GM23248 (cell line): ENCODE measurements around the gene HOXD13. TPM values are rescaled to one million over a fixed set of nuclear protein-coding genes. Genes with fewer than 3 reads are reported as not detected.

Experiments used
- DNase-seq: peaks from one replicate; pipeline ENCODE4 v3.0.0-alpha.2; 2015
- H2AFZ ChIP-seq: fragments of 200-600 bp; sonication (generic); 2 replicates; pipeline ENCODE4 v1.6.1; 2016; ENCODE audit warnings: antibody characterized with exemption
- H3F3A ChIP-seq: fragments of 200-600 bp; sonication (generic); 2 replicates; pipeline ENCODE4 v1.6.1; 2016; ENCODE audit warnings: mild to moderate bottlenecking, antibody characterized with exemption, mixed run types; ENCODE audit not compliant: insufficient read depth
- H3K27ac ChIP-seq: fragments of 200-600 bp; sonication (generic); 2 replicates; pipeline ENCODE4 v1.5.1; 2016; ENCODE audit warnings: mild to moderate bottlenecking
- H3K27me3 ChIP-seq: fragments of 200-600 bp; sonication (generic); replicated peaks from 2 replicates; pipeline ENCODE4 v1.6.1; 2016; ENCODE audit warnings: mild to moderate bottlenecking; ENCODE audit not compliant: insufficient read depth
- H3K36me3 ChIP-seq: fragments of 200-600 bp; sonication (generic); 2 replicates; pipeline ENCODE4 v1.6.1; 2016; ENCODE audit warnings: low read depth, mild to moderate bottlenecking
- H3K4me1 ChIP-seq: fragments of 200-600 bp; sonication (generic); 2 replicates; pipeline ENCODE4 v1.6.1; 2016; ENCODE audit warnings: mild to moderate bottlenecking; ENCODE audit not compliant: insufficient read depth
- H3K4me2 ChIP-seq: fragments of 200-600 bp; sonication (generic); one replicate; pipeline ENCODE4 v1.6.1; 2016; ENCODE audit warnings: mild to moderate bottlenecking; ENCODE audit not compliant: unreplicated experiment
- H3K4me3 ChIP-seq: fragments of 200-600 bp; sonication (generic); 2 replicates; pipeline ENCODE4 v1.5.1; 2016; ENCODE audit warnings: mild to moderate bottlenecking
- H3K79me2 ChIP-seq: fragments of 200-600 bp; sonication (generic); 2 replicates; pipeline ENCODE4 v1.6.1; 2016; ENCODE audit warnings: mild to moderate bottlenecking; ENCODE audit not compliant: insufficient read depth
- H3K9ac ChIP-seq: fragments of 200-600 bp; sonication (generic); 2 replicates; pipeline ENCODE4 v1.6.1; 2016; ENCODE audit warnings: mild to moderate bottlenecking
- H3K9me2 ChIP-seq: fragments of 200-600 bp; sonication (generic); 2 replicates; pipeline ENCODE4 v1.6.1; 2016; ENCODE audit warnings: mixed run types, mild to moderate bottlenecking, moderate library complexity; ENCODE audit not compliant: insufficient read depth
- H3K9me3 ChIP-seq: fragments of 200-600 bp; sonication (generic); one replicate; pipeline ENCODE4 v1.6.1; 2017; ENCODE audit warnings: low read depth
- H4K20me1 ChIP-seq: fragments of 200-600 bp; sonication (generic); 2 replicates; pipeline ENCODE4 v1.6.0; 2016; ENCODE audit not compliant: insufficient read depth
- EZH2 ChIP-seq: fragments of 200-600 bp; sonication (generic); IDR thresholded peaks from 2 replicates; pipeline ENCODE4 v1.6.1; 2018; ENCODE audit warnings: antibody characterized with exemption, mild to moderate bottlenecking; ENCODE audit not compliant: insufficient read depth, poor library complexity, severe bottlenecking
- EZH2phosphoT487 ChIP-seq: fragments of 200-600 bp; sonication (generic); IDR thresholded peaks from 2 replicates; pipeline ENCODE4 v1.6.1; 2018; ENCODE audit warnings: antibody characterized with exemption, moderate library complexity, mild to moderate bottlenecking, low read depth; ENCODE audit not compliant: insufficient read depth
- WGBS, 2 experiments: methylation state at CpG; one replicate each; pipeline ENCODE4 v1.1.6; 2015 to 2017; ENCODE audit warnings: low lambda C conversion rate in 2 of 2, low coverage in 1 of 2; ENCODE audit errors: missing lambda C conversion rate in 2 of 2; 5-methylcytosine and 5-hydroxymethylcytosine counted together
- in situ Hi-C: fragments of 300-500 bp; cut with MboI; formaldehyde crosslinking; loops from 2 replicates; pipeline ENCODE4 v1.15.0; 2020
- polyA plus RNA-seq: library from polyadenylated mRNA; unstranded; fragments of >200 nt; fragmentation: Nextera tagmentation; extraction: Ambion mirVana; gene quantifications from 2 replicates; pipeline ENCODE4 v1.2.1, GENCODE V29; 2016
- total RNA-seq: library from RNA; depleted of rRNA; stranded (reverse); fragments of >200 nt; shearing (Covaris generic); gene quantifications from 2 replicates; pipeline ENCODE4 v1.2.3, GENCODE V29; 2014

The HOXD13 gene
- total and polyA plus RNA-seq, 2 experiments from 2014 or later = 2.4 to 3.8 TPM

GRCh38 chr2:176130957-176131847, 38.7 kb downstream of the HOXD13 start:
- Histone ChIP-seq H2AFZ (peak overlapping the region; percentile 22; the same call in 1 of the 2 replicates), H3F3A (peaks cover 63% of the 10 kb centered on the region), H3K9me3 (no peaks in the 10 kb centered on the region), H3K27me3 (no peaks in the 10 kb centered on the region), H3K4me3 (peak overlapping the region; percentile 90), H3K9ac (peak overlapping the region; percentile 97), H3K4me1 (peaks cover 42% of the 10 kb centered on the region), H3K27ac (peak overlapping the region; percentile 97), H3K9me2 (no peaks in the 10 kb centered on the region), H3K4me2 (peak overlapping the region; percentile 100), H3K79me2 (peaks cover 80% of the 10 kb centered on the region), H3K36me3 (no peaks in the 10 kb centered on the region), H4K20me1 (no peaks in the 10 kb centered on the region)
- TF ChIP-seq EZH2phosphoT487 (no peak), EZH2 (no peak)
- peak; percentile 42 for DNase-seq
- 2% methylated on average over 15 of the region's 15 CpGs for WGBS, 2 experiments
- in situ Hi-C loops = no loop called here

GRCh38 chr2:176131848-176132158, 39.3 kb downstream of the HOXD13 start:
- peaks cover 57% of the 10 kb centered on the region for H3F3A ChIP-seq
- H3K4me1 ChIP-seq = peaks cover 36% of the 10 kb centered on the region
- peak overlapping the region; percentile 100 for H3K4me2 ChIP-seq
- H3K27ac ChIP-seq = peak overlapping the region; percentile 97
- H3K79me2 ChIP-seq = peaks cover 86% of the 10 kb centered on the region
- no peaks in the 10 kb centered on the region for H3K27me3 ChIP-seq
- H4K20me1 ChIP-seq = no peaks in the 10 kb centered on the region
- 0% methylated on average over 4 of the region's 4 CpGs for WGBS, 2 experiments
- H2AFZ ChIP-seq = no peak overlapping the region
- peak overlapping the region; percentile 97 for H3K9ac ChIP-seq
- no peaks in the 10 kb centered on the region for H3K9me3 ChIP-seq
- no peak for TF ChIP-seq EZH2phosphoT487
- TF ChIP-seq EZH2 = no peak
- in situ Hi-C loops = no loop called here
- no peaks in the 10 kb centered on the region for H3K9me2 ChIP-seq
- H3K36me3 ChIP-seq = no peaks in the 10 kb centered on the region
- peak overlapping the region; percentile 90 for H3K4me3 ChIP-seq
- DNase-seq = no peak

GRCh38 chr2:176132205-176133171, 40.0 kb downstream of the HOXD13 start:
- H3K4me3 ChIP-seq = peak overlapping the region; percentile 90
- peak; percentile 92 for DNase-seq
- no peak for TF ChIP-seq EZH2phosphoT487
- no peak for TF ChIP-seq EZH2
- 11 to 13% methylated on average over 33 of the region's 33 CpGs for WGBS, 2 experiments
- peak overlapping the region; percentile 97 for H3K9ac ChIP-seq
- peak overlapping the region; percentile 100 for H3K4me2 ChIP-seq
- H3K27ac ChIP-seq = peak overlapping the region; percentile 97
- no peaks in the 10 kb centered on the region for H3K9me2 ChIP-seq
- peaks cover 61% of the 10 kb centered on the region for H3F3A ChIP-seq
- no peaks in the 10 kb centered on the region for H3K27me3 ChIP-seq
- no peaks in the 10 kb centered on the region for H4K20me1 ChIP-seq
- H2AFZ ChIP-seq = peak overlapping the region; percentile 73
- H3K4me1 ChIP-seq = peaks cover 31% of the 10 kb centered on the region
- H3K36me3 ChIP-seq = no peaks in the 10 kb centered on the region
- in situ Hi-C loops = no loop called here
- H3K9me3 ChIP-seq = no peaks in the 10 kb centered on the region
- peaks cover 89% of the 10 kb centered on the region for H3K79me2 ChIP-seq

- peaks cover 64% of the 10 kb centered on the region for H3F3A ChIP-seq
- peaks cover 32% of the 10 kb centered on the region for H3K4me1 ChIP-seq
- no peaks in the 10 kb centered on the region for H3K36me3 ChIP-seq
- no peaks in the 10 kb centered on the region for H3K9me2 ChIP-seq
- peak overlapping the region; percentile 90; the same call in 1 of the 2 replicates for H3K4me3 ChIP-seq
- peaks cover 89% of the 10 kb centered on the region for H3K79me2 ChIP-seq
- no peaks in the 10 kb centered on the region for H3K27me3 ChIP-seq
- H2AFZ ChIP-seq = no peak overlapping the region
- no peaks in the 10 kb centered on the region for H3K9me3 ChIP-seq
- no peak for TF ChIP-seq EZH2
- no peak for TF ChIP-seq EZH2phosphoT487
- H3K4me2 ChIP-seq = peak overlapping the region; percentile 100
- H4K20me1 ChIP-seq = no peaks in the 10 kb centered on the region
- no peak for DNase-seq
- in situ Hi-C loops = no loop called here
- peak overlapping the region; percentile 97; the same call in 1 of the 2 replicates for H3K27ac ChIP-seq
- peak overlapping the region; percentile 97 for H3K9ac ChIP-seq
These were observed 40.9 kb downstream of the HOXD13 start for GRCh38 chr2:176133389-176133788.
